NCI-H524 (cell line): ENCODE measurements around the gene RPS15.

Experiments used
- DNase-seq, 2 experiments: peaks; one replicate each; lab custom pipeline; 2025; lab: John Stamatoyannopoulos, UW

Gene RPS15

GRCh38 chr19:1420590-1420989, 17.6 kb upstream of the RPS15 start:
- no peak for DNase-seq

GRCh38 chr19:1421218-1421957, 16.8 kb upstream of the RPS15 start:
- DNase-seq: no peak

GRCh38 chr19:1421958-1422305, 16.3 kb upstream of the RPS15 start:
- DNase-seq: no peak

GRCh38 chr19:1422360-1422759, 15.8 kb upstream of the RPS15 start:
- no peak for DNase-seq

GRCh38 chr19:1422943-1423342, 15.3 kb upstream of the RPS15 start:
- no peak for DNase-seq

- DNase-seq: no peak
Measured at GRCh38 chr19:1423436-1424191, 14.6 kb upstream of the RPS15 start.

GRCh38 chr19:1424192-1424955, 13.8 kb upstream of the RPS15 start:
- DNase-seq: no peak

- no peak for DNase-seq
Measured at GRCh38 chr19:1425102-1425837, 12.9 kb upstream of the RPS15 start.

GRCh38 chr19:1425902-1426301, 12.3 kb upstream of the RPS15 start:
- no peak for DNase-seq

- DNase-seq: no peak
Measured at GRCh38 chr19:1426736-1427135, 11.5 kb upstream of the RPS15 start.

GRCh38 chr19:1427221-1427920, 10.8 kb upstream of the RPS15 start:
- DNase-seq: no peak

- DNase-seq: no peak
Measured at GRCh38 chr19:1428738-1429391, 9.3 kb upstream of the RPS15 start.

GRCh38 chr19:1429750-1430149, 8.4 kb upstream of the RPS15 start:
- DNase-seq: no peak

- no peak for DNase-seq
Measured at GRCh38 chr19:1430246-1430645, 8.0 kb upstream of the RPS15 start.

GRCh38 chr19:1431759-1432506, 6.3 kb upstream of the RPS15 start:
- DNase-seq: no peak

GRCh38 chr19:1432507-1432887, 5.7 kb upstream of the RPS15 start:
- no peak for DNase-seq

GRCh38 chr19:1433119-1434039, 4.8 kb upstream of the RPS15 start:
- DNase-seq: no peak

GRCh38 chr19:1434040-1434366, 4.2 kb upstream of the RPS15 start:
- no peak for DNase-seq

GRCh38 chr19:1434577-1435060, 3.6 kb upstream of the RPS15 start:
- no peak for DNase-seq
